GM12878 (cell line): ENCODE results near the gene EMC6. TPM values are rescaled to one million over a fixed set of nuclear protein-coding genes. Genes with fewer than 3 reads are reported as not detected.

Experiments
- ATAC-seq: fragments of 200-7000 bp; cut with Tn5 transposase; 3 replicates; pipeline ENCODE4 v1.9.1; 2020; ENCODE audit warnings: mild to moderate bottlenecking, moderate library complexity
- BruUV-seq: library from RNA; stranded (reverse); fragments of 400-500 nt; replicated peaks from 2 replicates; lab custom pipeline; 2021; lab: Mats Ljungman, UMichigan
- CTCF ChIA-PET: fragments of 300-600 bp; sonication (Branson Sonifier 250); formaldehyde crosslinking; extraction: SDS; loops from one replicate; lab custom pipeline; 2021; ENCODE audit warnings: inconsistent platforms; lab: Yijun Ruan, JAX
- POLR2A ChIA-PET: fragments of 350-600 bp; formaldehyde crosslinking; extraction: SDS; loops from one replicate; lab custom pipeline; 2021; ENCODE audit warnings: inconsistent platforms; lab: Charles Lee
- RAD21 ChIA-PET: fragments of 300-600 bp; sonication (Branson Sonifier 250); formaldehyde crosslinking; loops from one replicate; lab custom pipeline; 2023; ENCODE audit warnings: antibody characterized with exemption; ENCODE audit not compliant: unreplicated experiment; lab: Charles Lee
- SMC1A ChIA-PET: fragments of 300-600 bp; sonication (Branson Sonifier 250); formaldehyde crosslinking; loops from one replicate; lab custom pipeline; 2023; ENCODE audit not compliant: unreplicated experiment, uncharacterized antibody; lab: Charles Lee
- DNase-seq: peaks from one replicate; pipeline ENCODE4 v3.0.0-alpha.2; 2011; ENCODE audit warnings: low read depth, low spot score
- FAIRE-seq: peaks from 3 replicates; lab custom pipeline; 2011; peaks lifted over from hg19 to GRCh38; lab: Jason Lieb, UNC
- H2AFZ ChIP-seq: 2 replicates; pipeline ENCODE4 v1.6.0; 2011; ENCODE audit warnings: low read depth, low read length, control low read depth; ENCODE audit not compliant: control insufficient read depth
- H3K27ac ChIP-seq: 2 replicates; pipeline ENCODE4 v1.5.1; 2011; ENCODE audit warnings: control low read depth; ENCODE audit not compliant: control insufficient read depth, insufficient read depth
- H3K27me3 ChIP-seq, 2 experiments: replicated peaks in 1 of 2; 2 replicates each; pipeline versions ENCODE4 v1.6.0 to v1.6.1; 2011; ENCODE audit warnings: low read length in 1 of 2; ENCODE audit not compliant: control insufficient read depth in 2 of 2, insufficient read depth in 2 of 2
- H3K36me3 ChIP-seq, 2 experiments: 2 replicates each; pipeline ENCODE4 v1.5.1; 2011; ENCODE audit warnings: low read length in 1 of 2; ENCODE audit not compliant: control insufficient read depth in 2 of 2, insufficient read depth in 2 of 2
- H3K4me1 ChIP-seq: 2 replicates; pipeline ENCODE4 v1.6.1; 2011; ENCODE audit warnings: mild to moderate bottlenecking, low read length, moderate library complexity, mixed read lengths; ENCODE audit not compliant: control insufficient read depth, insufficient read depth
- H3K4me2 ChIP-seq: 2 replicates; pipeline ENCODE4 v1.6.0; 2011; ENCODE audit warnings: control low read depth; ENCODE audit not compliant: control insufficient read depth, insufficient read depth
- H3K4me3 ChIP-seq: fragments of 200-600 bp; sonication (generic); 2 replicates; pipeline ENCODE4 v1.5.1; 2016
- H3K79me2 ChIP-seq: 2 replicates; pipeline ENCODE4 v1.6.0; 2011; ENCODE audit warnings: low read length; ENCODE audit not compliant: control insufficient read depth, insufficient read depth
- H3K9ac ChIP-seq: 2 replicates; pipeline ENCODE4 v1.8.0; 2011; ENCODE audit warnings: low read length, control low read depth, mixed read lengths; ENCODE audit not compliant: control insufficient read depth, insufficient read depth
- H3K9me3 ChIP-seq: replicated peaks from 3 replicates; pipeline ENCODE4 v1.5.1; 2011; ENCODE audit warnings: mild to moderate bottlenecking, low read length; ENCODE audit not compliant: control insufficient read depth, insufficient read depth
- H4K20me1 ChIP-seq: 2 replicates; pipeline ENCODE4 v1.6.0; 2011; ENCODE audit not compliant: control insufficient read depth, insufficient read depth
- BACH1 ChIP-seq: fragments of 450-650 bp; IDR thresholded peaks from 2 replicates; pipeline ENCODE4 v1.6.1; 2017; ENCODE audit warnings: mild to moderate bottlenecking, borderline replicate concordance
- BMI1 ChIP-seq: fragments of 450-650 bp; IDR thresholded peaks from 2 replicates; pipeline ENCODE4 v1.6.1; 2016; ENCODE audit warnings: mild to moderate bottlenecking, moderate library complexity, borderline replicate concordance
- CBFB ChIP-seq: IDR thresholded peaks from 2 replicates; pipeline ENCODE4 v1.6.1; 2016; ENCODE audit warnings: antibody characterized with exemption, low read depth
- HSF1 ChIP-seq: fragments of 150-350 bp; IDR thresholded peaks from 2 replicates; pipeline ENCODE4 v1.6.1; 2014; ENCODE audit warnings: mild to moderate bottlenecking, low read depth, low read length
- IKZF1 ChIP-seq: fragments of 450-650 bp; conservative IDR thresholded peaks from 2 replicates; pipeline ENCODE4 v1.6.1; 2017; ENCODE audit warnings: antibody characterized with exemption, mild to moderate bottlenecking
- NFIC ChIP-seq: IDR thresholded peaks from 2 replicates; pipeline ENCODE4 v1.6.1; 2012; ENCODE audit warnings: low read depth, mild to moderate bottlenecking, inconsistent platforms, low read length, moderate library complexity
- NR2C2 ChIP-seq: IDR thresholded peaks from 2 replicates; pipeline ENCODE4 v1.6.1; 2011; ENCODE audit warnings: borderline replicate concordance, low read depth; ENCODE audit not compliant: control insufficient read depth, insufficient read length
- RAD21 ChIP-seq: IDR thresholded peaks from 2 replicates; pipeline ENCODE4 v1.6.1; 2011; ENCODE audit warnings: mild to moderate bottlenecking, low read depth, low read length, moderate library complexity; ENCODE audit not compliant: insufficient read depth
- RB1 ChIP-seq: fragments of 450-650 bp; formaldehyde crosslinking; IDR thresholded peaks from 2 replicates; pipeline ENCODE4 v1.6.1; 2017; ENCODE audit warnings: mild to moderate bottlenecking, borderline replicate concordance
- SMAD1 ChIP-seq: fragments of 450-650 bp; IDR thresholded peaks from 2 replicates; pipeline ENCODE4 v1.6.1; 2018; ENCODE audit warnings: mild to moderate bottlenecking, low read depth; ENCODE audit not compliant: partially characterized antibody
- SREBF2 ChIP-seq: IDR thresholded peaks from 2 replicates; pipeline ENCODE4 v1.6.1; 2012; ENCODE audit warnings: mild to moderate bottlenecking, low read length
- STAT3 ChIP-seq: IDR thresholded peaks from 2 replicates; pipeline ENCODE4 v1.6.1; 2011; ENCODE audit warnings: low read depth, low read length, improper control_type of control experiment
- ZBTB4 ChIP-seq: fragments of 450-650 bp; formaldehyde crosslinking; IDR thresholded peaks from 2 replicates; pipeline ENCODE4 v1.4.0; 2022; ENCODE audit warnings: mild to moderate bottlenecking, moderate library complexity
- ZZZ3 ChIP-seq: IDR thresholded peaks from 2 replicates; pipeline ENCODE4 v1.6.1; 2011; ENCODE audit warnings: low read depth; ENCODE audit not compliant: control insufficient read depth, insufficient read length
- WGBS: methylation state at CpG from one replicate; pipeline ENCODE4 v1.1.6; 2016; ENCODE audit warnings: low lambda C conversion rate; ENCODE audit not compliant: insufficient replicate concordance, insufficient coverage; ENCODE audit errors: missing lambda C conversion rate; 5-methylcytosine and 5-hydroxymethylcytosine counted together
- in situ Hi-C: fragments of 300-500 bp; cut with MboI; formaldehyde crosslinking; loops from 9 replicates; pipeline ENCODE4 v1.14.3; 2018; ENCODE audit warnings: mixed read lengths
- intact Hi-C: fragments of 100-400 bp; cut with micrococcal nuclease; formaldehyde crosslinking; loops from one replicate; pipeline ENCODE4 v1.14.2; 2022; ENCODE audit not compliant: unreplicated experiment
- polyA plus RNA-seq, 11 experiments: library from polyadenylated mRNA; depleted of rRNA in 4 of 11; unstranded in 6 of 11; stranded (reverse) in 5 of 11; fragments of >200 nt; fragmentation: Nextera tagmentation in 4 of 11; fragmentation: Illumina TruSeq in 1 of 11; extraction: Ambion mirVana in 4 of 11; extraction: Trizol in 1 of 11; gene quantifications; 1 replicate in 1 of 11; 2 replicates in 10 of 11; pipeline versions ENCODE4 v1.2.1 to v1.2.3, GENCODE V29; 2011 to 2016; ENCODE audit warnings: inconsistent platforms in 2 of 11, missing spikeins in 2 of 11, low read depth in 1 of 11
- total RNA-seq, 4 experiments: library from RNA; depleted of rRNA in 3 of 4; stranded (reverse); fragments of >200 nt in 3 of 4; fragmentation: Illumina TruSeq in 1 of 4; extraction: Trizol in 1 of 4; gene quantifications; 2 replicates each; pipeline versions ENCODE4 v1.2.1 to v1.2.3, GENCODE V29; 2013 to 2021

Gene EMC6
- total and polyA plus RNA-seq, 10 of the 15 experiments (the other 5 are each of a cell fraction or from before 2014, with no cell fraction given): 5.1 to 172 (median 35.9) TPM

GRCh38 chr17:3688852-3689261 lies 20.2 kb downstream of the EMC6 start (continued):
- TF ChIP-seq SREBF2 (no peak), BACH1 (no peak), RAD21 (no peak), ZZZ3 (no peak), BMI1 (no peak), SMAD1 (no peak), NR2C2 (no peak)

GRCh38 chr17:3689262-3690093 lies 20.9 kb downstream of the EMC6 start:
- Histone ChIP-seq H4K20me1 (no peaks in the 10 kb centered on the region), H3K4me2 (no peak overlapping the region), H3K79me2 (peaks cover 6% of the 10 kb centered on the region), H3K9ac (no peak overlapping the region), H3K4me3 (no peak overlapping the region), H3K27ac (no peak overlapping the region), H2AFZ (no peak overlapping the region), H3K4me1 (peaks cover 14% of the 10 kb centered on the region), H3K36me3 (peaks cover 0 to 2% of the 10 kb centered on the region in 2 experiments; a peak in 2 of 4 replicates), H3K27me3 (no peaks in the 10 kb centered on the region), H3K9me3 (no peaks in the 10 kb centered on the region)
- WGBS: 68% methylated on average over 44 of the region's 44 CpGs
- in situ Hi-C loops (no loop called here), intact Hi-C loops (loop anchor here (5.0 kb wide), 1 partner anchor 38 kb away; no protein-coding TSS in a partner anchor)
- FAIRE-seq: no peak
- no peak for ATAC-seq
- no peak for DNase-seq
- ChIA-PET CTCF (no interaction called here), RAD21 (no interaction called here), POLR2A (no interaction called here), SMC1A (interaction anchor here (1.0 kb wide), 1 partner anchor 21 kb away, joined by 4 read pairs; no protein-coding TSS in a partner anchor)
- no TSS peak for BruUV-seq
- TF ChIP-seq ZBTB4: no peak
- no peak for TF ChIP-seq RB1
- TF ChIP-seq HSF1: no peak
- TF ChIP-seq CBFB: no peak
- TF ChIP-seq NFIC: no peak
- TF ChIP-seq STAT3: no peak
- TF ChIP-seq IKZF1: no peak
